Neural cell (in vitro differentiated cells): ENCODE results near the gene TRIM10. TPM values are rescaled to one million over a fixed set of nuclear protein-coding genes. Genes with fewer than 3 reads are reported as not detected.

Source experiments
- H2AFZ ChIP-seq: fragments of 200-600, 300-800 bp; sonication (generic), shearing (Covaris generic); 2 replicates; pipeline ENCODE4 v1.6.0; 2014; ENCODE audit warnings: low read depth, mild to moderate bottlenecking, antibody characterized with exemption, low read length, moderate library complexity
- H3F3A ChIP-seq: fragments of 200-600 bp; shearing (Covaris generic); 2 replicates; pipeline ENCODE4 v1.6.1; 2016; ENCODE audit warnings: mild to moderate bottlenecking, moderate library complexity, mixed read lengths, antibody characterized with exemption, low read length; ENCODE audit not compliant: insufficient read depth, poor library complexity, severe bottlenecking
- H3K27ac ChIP-seq: fragments of 200-600, 300-800 bp; sonication (generic), shearing (Covaris generic); 2 replicates; pipeline ENCODE4 v1.5.1; 2014; ENCODE audit warnings: mild to moderate bottlenecking, low read length, moderate library complexity
- H3K27me3 ChIP-seq: fragments of 300-800, 200-600 bp; sonication (generic), shearing (Covaris generic); 2 replicates; pipeline ENCODE4 v1.6.0; 2014; ENCODE audit warnings: mild to moderate bottlenecking, low read depth, low read length, moderate library complexity; ENCODE audit not compliant: insufficient read depth
- H3K36me3 ChIP-seq: fragments of 300-800, 200-600 bp; sonication (generic), shearing (Covaris generic); 2 replicates; pipeline ENCODE4 v1.5.1; 2014; ENCODE audit warnings: mild to moderate bottlenecking, antibody characterized with exemption, low read length, moderate library complexity; ENCODE audit not compliant: insufficient read depth
- H3K4me2 ChIP-seq: fragments of 300-800, 200-600 bp; sonication (generic), shearing (Covaris generic); 2 replicates; pipeline ENCODE4 v1.6.0; 2014; ENCODE audit warnings: mild to moderate bottlenecking, low read length
- H3K4me3 ChIP-seq: fragments of 300-800, 200-600 bp; sonication (generic), shearing (Covaris generic); 2 replicates; pipeline ENCODE4 v1.5.1; 2014; ENCODE audit warnings: mild to moderate bottlenecking, low read length, moderate library complexity
- H3K79me2 ChIP-seq: fragments of 200-600 bp; shearing (Covaris generic); replicated peaks from 2 replicates; pipeline ENCODE4 v1.6.0; 2014; ENCODE audit warnings: mild to moderate bottlenecking, low read length, moderate library complexity; ENCODE audit not compliant: insufficient read depth
- H3K9ac ChIP-seq: fragments of 300-800, 200-600 bp; sonication (generic), shearing (Covaris generic); 2 replicates; pipeline ENCODE4 v1.6.1; 2016; ENCODE audit warnings: mild to moderate bottlenecking, low read length, mixed read lengths
- H3K9me2 ChIP-seq: fragments of 200-600 bp; shearing (Covaris generic); 2 replicates; pipeline ENCODE4 v1.6.1; 2016; ENCODE audit warnings: mild to moderate bottlenecking, low read length, mixed read lengths; ENCODE audit not compliant: insufficient read depth
- H3K9me3 ChIP-seq: fragments of 200-600, 300-800 bp; sonication (generic), shearing (Covaris generic); 2 replicates; pipeline ENCODE4 v1.6.1; 2016; ENCODE audit warnings: mild to moderate bottlenecking, mixed run types, low read length, moderate library complexity, mixed read lengths
- H4K20me1 ChIP-seq: fragments of 200-600 bp; shearing (Covaris generic); 2 replicates; pipeline ENCODE4 v1.6.1; 2016; ENCODE audit warnings: mild to moderate bottlenecking, mixed run types; ENCODE audit not compliant: insufficient read depth
- EP300 ChIP-seq: fragments of 450-650 bp; conservative IDR thresholded peaks from 2 replicates; pipeline ENCODE4 v1.6.1; 2014; ENCODE audit warnings: antibody characterized with exemption, mild to moderate bottlenecking, moderate library complexity; ENCODE audit not compliant: poor library complexity, severe bottlenecking
- EZH2 ChIP-seq: fragments of 200-600, 300-800 bp; shearing (Covaris generic), sonication (generic); IDR thresholded peaks from 2 replicates; pipeline ENCODE4 v1.6.1; 2014; ENCODE audit warnings: antibody characterized with exemption, low read length, borderline replicate concordance, mild to moderate bottlenecking; ENCODE audit not compliant: insufficient read depth, poor library complexity, severe bottlenecking
- MXI1 ChIP-seq: fragments of 450-650 bp; conservative IDR thresholded peaks from 2 replicates; pipeline ENCODE4 v1.6.1; 2014; ENCODE audit warnings: antibody characterized with exemption, mild to moderate bottlenecking; ENCODE audit not compliant: poor library complexity, severe bottlenecking
- POLR2AphosphoS5 ChIP-seq: IDR thresholded peaks from 2 replicates; pipeline ENCODE4 v1.6.1; 2012
- RAD21 ChIP-seq: fragments of 450-650 bp; conservative IDR thresholded peaks from 2 replicates; pipeline ENCODE4 v1.6.1; 2014; ENCODE audit warnings: antibody characterized with exemption, mild to moderate bottlenecking, moderate library complexity
- SMC3 ChIP-seq: fragments of 450-650 bp; conservative IDR thresholded peaks from 2 replicates; pipeline ENCODE4 v1.6.1; 2014; ENCODE audit warnings: antibody characterized with exemption, mild to moderate bottlenecking, moderate library complexity; ENCODE audit not compliant: poor library complexity
- TAF1 ChIP-seq: IDR thresholded peaks from 2 replicates; pipeline ENCODE4 v1.6.1; 2012; ENCODE audit warnings: low read depth
- polyA plus RNA-seq: library from polyadenylated mRNA; depleted of rRNA; stranded (reverse); fragments of >200 nt; gene quantifications from 2 replicates; pipeline ENCODE4 v1.2.3, GENCODE V29; 2014
- TF ChIP-seq, protein P1 (sequence below): fragments of 450-650 bp; IDR thresholded peaks from 2 replicates; pipeline ENCODE4 v1.5.1; 2014; ENCODE audit warnings: antibody characterized with exemption, mild to moderate bottlenecking, moderate library complexity; ENCODE audit not compliant: poor library complexity, severe bottlenecking
- TF ChIP-seq, protein P2 (sequence below): IDR thresholded peaks from 2 replicates; pipeline ENCODE4 v1.6.1; 2012; ENCODE audit warnings: borderline replicate concordance

Gene TRIM10
- polyA plus RNA-seq, 1 donor from 2014 or later: not detected

DNA sequence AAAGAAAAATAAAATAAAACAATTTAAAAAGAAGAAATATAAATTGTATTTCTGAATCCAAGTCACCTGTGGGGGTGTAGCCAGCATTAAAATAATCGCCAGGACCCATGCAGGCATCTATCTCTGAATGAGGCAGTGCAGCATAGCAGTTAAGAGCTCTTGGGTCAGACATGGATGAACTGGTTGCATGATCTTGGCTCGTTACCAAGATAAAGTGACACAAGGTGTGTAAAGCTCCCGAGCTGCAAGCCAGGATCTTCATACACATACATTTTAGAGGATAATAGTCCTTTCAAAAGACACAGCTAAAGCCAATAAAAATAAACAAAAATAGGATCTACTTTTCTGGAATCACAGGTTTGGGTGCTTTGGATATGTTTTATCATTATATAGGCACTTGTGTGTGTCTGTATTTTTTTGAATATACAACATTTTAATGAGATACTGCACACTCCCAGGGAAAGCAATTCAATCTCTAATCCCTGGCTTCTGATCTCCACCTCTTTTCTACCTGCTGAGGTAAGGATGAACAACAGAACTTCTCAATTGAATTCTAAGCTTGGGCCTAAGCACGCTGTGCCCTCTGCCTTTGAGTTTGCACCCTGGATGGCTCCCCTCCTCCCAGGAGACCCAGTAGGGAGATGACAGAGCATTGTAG is 8.9 kb downstream of the TRIM10 start:
- Histone ChIP-seq H3K9me2 (no peaks in the 10 kb centered on the region), H3K27me3 (no peaks in the 10 kb centered on the region), H3K4me3 (no peak overlapping the region), H2AFZ (no peak overlapping the region), H3K9ac (no peak overlapping the region), H3K4me2 (no peak overlapping the region), H3K9me3 (no peaks in the 10 kb centered on the region), H3K36me3 (no peaks in the 10 kb centered on the region), H4K20me1 (no peaks in the 10 kb centered on the region), H3F3A (no peaks in the 10 kb centered on the region), H3K79me2 (no peaks in the 10 kb centered on the region), H3K27ac (no peak overlapping the region)
- TF ChIP-seq SMC3 (no peak), MXI1 (no peak), EP300 (no peak), EZH2 (no peak)
- TF ChIP-seq, protein P1, sequence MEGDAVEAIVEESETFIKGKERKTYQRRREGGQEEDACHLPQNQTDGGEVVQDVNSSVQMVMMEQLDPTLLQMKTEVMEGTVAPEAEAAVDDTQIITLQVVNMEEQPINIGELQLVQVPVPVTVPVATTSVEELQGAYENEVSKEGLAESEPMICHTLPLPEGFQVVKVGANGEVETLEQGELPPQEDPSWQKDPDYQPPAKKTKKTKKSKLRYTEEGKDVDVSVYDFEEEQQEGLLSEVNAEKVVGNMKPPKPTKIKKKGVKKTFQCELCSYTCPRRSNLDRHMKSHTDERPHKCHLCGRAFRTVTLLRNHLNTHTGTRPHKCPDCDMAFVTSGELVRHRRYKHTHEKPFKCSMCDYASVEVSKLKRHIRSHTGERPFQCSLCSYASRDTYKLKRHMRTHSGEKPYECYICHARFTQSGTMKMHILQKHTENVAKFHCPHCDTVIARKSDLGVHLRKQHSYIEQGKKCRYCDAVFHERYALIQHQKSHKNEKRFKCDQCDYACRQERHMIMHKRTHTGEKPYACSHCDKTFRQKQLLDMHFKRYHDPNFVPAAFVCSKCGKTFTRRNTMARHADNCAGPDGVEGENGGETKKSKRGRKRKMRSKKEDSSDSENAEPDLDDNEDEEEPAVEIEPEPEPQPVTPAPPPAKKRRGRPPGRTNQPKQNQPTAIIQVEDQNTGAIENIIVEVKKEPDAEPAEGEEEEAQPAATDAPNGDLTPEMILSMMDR: no peak

DNA sequence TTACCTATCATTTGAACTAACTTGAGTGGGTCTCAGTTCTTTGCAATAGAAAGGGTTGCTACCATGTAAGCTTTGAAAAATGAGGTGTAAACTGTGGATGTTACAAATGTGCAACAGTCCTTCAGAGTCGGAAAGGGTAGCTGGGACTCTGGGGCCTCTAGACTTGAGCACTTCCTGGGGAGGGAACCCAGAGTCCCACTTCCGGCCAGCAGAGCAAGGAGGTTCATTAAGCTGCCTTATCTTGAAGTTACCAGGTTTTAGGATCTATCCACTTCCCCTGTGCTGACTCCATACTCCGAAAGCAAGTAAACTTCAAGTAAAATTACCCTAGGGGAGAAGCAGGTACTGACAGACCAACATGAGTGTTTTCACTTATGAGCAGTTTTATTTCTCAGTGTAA is 9.4 kb downstream of the TRIM10 start:
- Histone ChIP-seq H3K27me3 (no peaks in the 10 kb centered on the region), H3K79me2 (no peaks in the 10 kb centered on the region), H3F3A (no peaks in the 10 kb centered on the region)

More for the DNA sequence above, 9.4 kb downstream of the TRIM10 start:
- TF ChIP-seq, protein P2, sequence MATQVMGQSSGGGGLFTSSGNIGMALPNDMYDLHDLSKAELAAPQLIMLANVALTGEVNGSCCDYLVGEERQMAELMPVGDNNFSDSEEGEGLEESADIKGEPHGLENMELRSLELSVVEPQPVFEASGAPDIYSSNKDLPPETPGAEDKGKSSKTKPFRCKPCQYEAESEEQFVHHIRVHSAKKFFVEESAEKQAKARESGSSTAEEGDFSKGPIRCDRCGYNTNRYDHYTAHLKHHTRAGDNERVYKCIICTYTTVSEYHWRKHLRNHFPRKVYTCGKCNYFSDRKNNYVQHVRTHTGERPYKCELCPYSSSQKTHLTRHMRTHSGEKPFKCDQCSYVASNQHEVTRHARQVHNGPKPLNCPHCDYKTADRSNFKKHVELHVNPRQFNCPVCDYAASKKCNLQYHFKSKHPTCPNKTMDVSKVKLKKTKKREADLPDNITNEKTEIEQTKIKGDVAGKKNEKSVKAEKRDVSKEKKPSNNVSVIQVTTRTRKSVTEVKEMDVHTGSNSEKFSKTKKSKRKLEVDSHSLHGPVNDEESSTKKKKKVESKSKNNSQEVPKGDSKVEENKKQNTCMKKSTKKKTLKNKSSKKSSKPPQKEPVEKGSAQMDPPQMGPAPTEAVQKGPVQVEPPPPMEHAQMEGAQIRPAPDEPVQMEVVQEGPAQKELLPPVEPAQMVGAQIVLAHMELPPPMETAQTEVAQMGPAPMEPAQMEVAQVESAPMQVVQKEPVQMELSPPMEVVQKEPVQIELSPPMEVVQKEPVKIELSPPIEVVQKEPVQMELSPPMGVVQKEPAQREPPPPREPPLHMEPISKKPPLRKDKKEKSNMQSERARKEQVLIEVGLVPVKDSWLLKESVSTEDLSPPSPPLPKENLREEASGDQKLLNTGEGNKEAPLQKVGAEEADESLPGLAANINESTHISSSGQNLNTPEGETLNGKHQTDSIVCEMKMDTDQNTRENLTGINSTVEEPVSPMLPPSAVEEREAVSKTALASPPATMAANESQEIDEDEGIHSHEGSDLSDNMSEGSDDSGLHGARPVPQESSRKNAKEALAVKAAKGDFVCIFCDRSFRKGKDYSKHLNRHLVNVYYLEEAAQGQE: no peak
- TF ChIP-seq RAD21: no peak
- TF ChIP-seq TAF1: no peak
- no peak for TF ChIP-seq EZH2
- no peak for TF ChIP-seq POLR2AphosphoS5
- TF ChIP-seq, protein P1: no peak
- no peak for TF ChIP-seq MXI1
- no peak overlapping the region for H2AFZ ChIP-seq
- H3K27ac ChIP-seq: no peak overlapping the region
- no peaks in the 10 kb centered on the region for H3K9me3 ChIP-seq
- H3K9ac ChIP-seq: no peak overlapping the region
- no peak overlapping the region for H3K4me3 ChIP-seq
- H3K9me2 ChIP-seq: no peaks in the 10 kb centered on the region
- no peaks in the 10 kb centered on the region for H4K20me1 ChIP-seq
- H3K4me2 ChIP-seq: no peak overlapping the region
- H3K36me3 ChIP-seq: no peaks in the 10 kb centered on the region
